GM12878 (cell line): ENCODE data around the gene ZNF397. TPM values are rescaled to one million over a fixed set of nuclear protein-coding genes. Genes with fewer than 3 reads are reported as not detected.

Source experiments
- ATAC-seq: fragments of 200-7000 bp; cut with Tn5 transposase; 3 replicates; pipeline ENCODE4 v1.9.1; 2020; ENCODE audit warnings: mild to moderate bottlenecking, moderate library complexity
- BruUV-seq: library from RNA; stranded (reverse); fragments of 400-500 nt; replicated peaks from 2 replicates; lab custom pipeline; 2021; lab: Mats Ljungman, UMichigan
- CTCF ChIA-PET: fragments of 300-600 bp; sonication (Branson Sonifier 250); formaldehyde crosslinking; extraction: SDS; loops from one replicate; lab custom pipeline; 2021; ENCODE audit warnings: inconsistent platforms; lab: Yijun Ruan, JAX
- POLR2A ChIA-PET: fragments of 350-600 bp; formaldehyde crosslinking; extraction: SDS; loops from one replicate; lab custom pipeline; 2021; ENCODE audit warnings: inconsistent platforms; lab: Charles Lee
- RAD21 ChIA-PET: fragments of 300-600 bp; sonication (Branson Sonifier 250); formaldehyde crosslinking; loops from one replicate; lab custom pipeline; 2023; ENCODE audit warnings: antibody characterized with exemption; ENCODE audit not compliant: unreplicated experiment; lab: Charles Lee
- SMC1A ChIA-PET: fragments of 300-600 bp; sonication (Branson Sonifier 250); formaldehyde crosslinking; loops from one replicate; lab custom pipeline; 2023; ENCODE audit not compliant: unreplicated experiment, uncharacterized antibody; lab: Charles Lee
- DNase-seq: peaks from one replicate; pipeline ENCODE4 v3.0.0-alpha.2; 2011; ENCODE audit warnings: low read depth, low spot score
- FAIRE-seq: peaks from 3 replicates; lab custom pipeline; 2011; peaks lifted over from hg19 to GRCh38; lab: Jason Lieb, UNC
- H2AFZ ChIP-seq: 2 replicates; pipeline ENCODE4 v1.6.0; 2011; ENCODE audit warnings: low read depth, low read length, control low read depth; ENCODE audit not compliant: control insufficient read depth
- H3K27ac ChIP-seq: 2 replicates; pipeline ENCODE4 v1.5.1; 2011; ENCODE audit warnings: control low read depth; ENCODE audit not compliant: control insufficient read depth, insufficient read depth
- H3K27me3 ChIP-seq, 2 experiments: replicated peaks in 1 of 2; 2 replicates each; pipeline versions ENCODE4 v1.6.0 to v1.6.1; 2011; ENCODE audit warnings: low read length in 1 of 2; ENCODE audit not compliant: control insufficient read depth in 2 of 2, insufficient read depth in 2 of 2
- H3K36me3 ChIP-seq, 2 experiments: 2 replicates each; pipeline ENCODE4 v1.5.1; 2011; ENCODE audit warnings: low read length in 1 of 2; ENCODE audit not compliant: control insufficient read depth in 2 of 2, insufficient read depth in 2 of 2
- H3K4me1 ChIP-seq: 2 replicates; pipeline ENCODE4 v1.6.1; 2011; ENCODE audit warnings: mild to moderate bottlenecking, low read length, moderate library complexity, mixed read lengths; ENCODE audit not compliant: control insufficient read depth, insufficient read depth
- H3K4me2 ChIP-seq: 2 replicates; pipeline ENCODE4 v1.6.0; 2011; ENCODE audit warnings: control low read depth; ENCODE audit not compliant: control insufficient read depth, insufficient read depth
- H3K4me3 ChIP-seq: fragments of 200-600 bp; sonication (generic); 2 replicates; pipeline ENCODE4 v1.5.1; 2016
- H3K79me2 ChIP-seq: 2 replicates; pipeline ENCODE4 v1.6.0; 2011; ENCODE audit warnings: low read length; ENCODE audit not compliant: control insufficient read depth, insufficient read depth
- H3K9ac ChIP-seq: 2 replicates; pipeline ENCODE4 v1.8.0; 2011; ENCODE audit warnings: low read length, control low read depth, mixed read lengths; ENCODE audit not compliant: control insufficient read depth, insufficient read depth
- H3K9me3 ChIP-seq: replicated peaks from 3 replicates; pipeline ENCODE4 v1.5.1; 2011; ENCODE audit warnings: mild to moderate bottlenecking, low read length; ENCODE audit not compliant: control insufficient read depth, insufficient read depth
- H4K20me1 ChIP-seq: 2 replicates; pipeline ENCODE4 v1.6.0; 2011; ENCODE audit not compliant: control insufficient read depth, insufficient read depth
- ATF3 ChIP-seq: IDR thresholded peaks from 2 replicates; pipeline ENCODE4 v1.6.1; 2011; ENCODE audit warnings: low read depth, mild to moderate bottlenecking, low read length, moderate library complexity, borderline replicate concordance; ENCODE audit errors: extremely low read depth
- BMI1 ChIP-seq: fragments of 450-650 bp; IDR thresholded peaks from 2 replicates; pipeline ENCODE4 v1.6.1; 2016; ENCODE audit warnings: mild to moderate bottlenecking, moderate library complexity, borderline replicate concordance
- CHD2 ChIP-seq: IDR thresholded peaks from 2 replicates; pipeline ENCODE4 v1.6.1; 2011; ENCODE audit warnings: low read depth, low read length, improper control_type of control experiment, borderline replicate concordance
- EP300 ChIP-seq, 2 experiments: fragments of 150-350 bp in 1 of 2; IDR thresholded peaks; 2 replicates each; pipeline ENCODE4 v1.6.1; 2011 to 2012; ENCODE audit warnings: low read depth in 2 of 2, low read length in 2 of 2, borderline replicate concordance in 1 of 2, improper control_type of control experiment in 1 of 2, inconsistent platforms in 1 of 2; ENCODE audit not compliant: control insufficient read depth in 1 of 2
- ETV6 ChIP-seq, 2 experiments: fragments of 450-650 bp in 1 of 2; IDR thresholded peaks in 1 of 2; conservative IDR thresholded peaks in 1 of 2; 2 replicates each; pipeline ENCODE4 v1.6.1; 2014; ENCODE audit warnings: antibody characterized with exemption in 1 of 2, borderline replicate concordance in 1 of 2, low read depth in 1 of 2, mild to moderate bottlenecking in 1 of 2, moderate library complexity in 1 of 2
- IKZF2 ChIP-seq, 2 experiments: fragments of 450-650 bp; IDR thresholded peaks; 2 replicates each; pipeline ENCODE4 v1.6.1; 2017; ENCODE audit warnings: mild to moderate bottlenecking in 2 of 2, moderate library complexity in 2 of 2
- IRF4 ChIP-seq: IDR thresholded peaks from 2 replicates; pipeline ENCODE4 v1.6.1; 2011; ENCODE audit warnings: low read depth, low read length
- JUND ChIP-seq: IDR thresholded peaks from 2 replicates; pipeline ENCODE4 v1.6.1; 2012; ENCODE audit warnings: low read depth, mild to moderate bottlenecking, low read length, improper control_type of control experiment, moderate library complexity
- MEF2B ChIP-seq: fragments of 450-650 bp; IDR thresholded peaks from 2 replicates; pipeline ENCODE4 v1.6.1; 2018; ENCODE audit warnings: mild to moderate bottlenecking, moderate library complexity; ENCODE audit not compliant: partially characterized antibody, poor library complexity, severe bottlenecking
- NRF1 ChIP-seq: conservative IDR thresholded peaks from 2 replicates; pipeline ENCODE4 v1.6.1; 2011; ENCODE audit warnings: mild to moderate bottlenecking, low read depth, low read length, improper control_type of control experiment
- PML ChIP-seq: IDR thresholded peaks from 2 replicates; pipeline ENCODE4 v1.6.1; 2012; ENCODE audit warnings: low read length, inconsistent platforms
- YY1 ChIP-seq: IDR thresholded peaks from 2 replicates; pipeline ENCODE4 v1.6.1; 2011; ENCODE audit warnings: low read depth, mild to moderate bottlenecking, low read length
- ZBTB33 ChIP-seq: fragments of 450-650 bp; IDR thresholded peaks from 2 replicates; pipeline ENCODE4 v1.6.1; 2017; ENCODE audit warnings: mild to moderate bottlenecking
- ZNF384 ChIP-seq: IDR thresholded peaks from 2 replicates; pipeline ENCODE4 v1.6.1; 2012; ENCODE audit warnings: low read depth, mild to moderate bottlenecking, low read length, improper control_type of control experiment, borderline replicate concordance
- WGBS: methylation state at CpG from one replicate; pipeline ENCODE4 v1.1.6; 2016; ENCODE audit warnings: low lambda C conversion rate; ENCODE audit not compliant: insufficient replicate concordance, insufficient coverage; ENCODE audit errors: missing lambda C conversion rate; 5-methylcytosine and 5-hydroxymethylcytosine counted together
- in situ Hi-C: fragments of 300-500 bp; cut with MboI; formaldehyde crosslinking; loops from 9 replicates; pipeline ENCODE4 v1.14.3; 2018; ENCODE audit warnings: mixed read lengths
- intact Hi-C: fragments of 100-400 bp; cut with micrococcal nuclease; formaldehyde crosslinking; loops from one replicate; pipeline ENCODE4 v1.14.2; 2022; ENCODE audit not compliant: unreplicated experiment
- polyA plus RNA-seq, 11 experiments: library from polyadenylated mRNA; depleted of rRNA in 4 of 11; unstranded in 6 of 11; stranded (reverse) in 5 of 11; fragments of >200 nt; fragmentation: Nextera tagmentation in 4 of 11; fragmentation: Illumina TruSeq in 1 of 11; extraction: Ambion mirVana in 4 of 11; extraction: Trizol in 1 of 11; gene quantifications; 1 replicate in 1 of 11; 2 replicates in 10 of 11; pipeline versions ENCODE4 v1.2.1 to v1.2.3, GENCODE V29; 2011 to 2016; ENCODE audit warnings: inconsistent platforms in 2 of 11, missing spikeins in 2 of 11, low read depth in 1 of 11
- total RNA-seq, 4 experiments: library from RNA; depleted of rRNA in 3 of 4; stranded (reverse); fragments of >200 nt in 3 of 4; fragmentation: Illumina TruSeq in 1 of 4; extraction: Trizol in 1 of 4; gene quantifications; 2 replicates each; pipeline versions ENCODE4 v1.2.1 to v1.2.3, GENCODE V29; 2013 to 2021

The ZNF397 gene
- total and polyA plus RNA-seq, 10 of the 15 experiments (the other 5 are each of a cell fraction or from before 2014, with no cell fraction given): 5.2 to 13.3 (median 10.8) TPM

GRCh38 chr18:35277633-35278032, 36.8 kb downstream of the ZNF397 start:
- no peak overlapping the region for H3K9ac ChIP-seq
- no peak overlapping the region for H3K4me2 ChIP-seq
- DNase-seq (no peak), FAIRE-seq (no peak), ATAC-seq (no peak)
- no TSS peak for BruUV-seq
- in situ Hi-C loops (no loop called here), intact Hi-C loops (no loop called here)
- no peak for TF ChIP-seq IKZF2 (IDR thresholded peaks at IDR 0.05)
- TF ChIP-seq EP300 (IDR thresholded peaks at IDR 0.05; ENCODE audit: borderline replicate concordance in 1 of 2, control insufficient read depth in 1 of 2, low read depth in 2 of 2, low read length in 2 of 2): no peak
- TF ChIP-seq IRF4: no peak
- TF ChIP-seq ATF3: no peak
- TF ChIP-seq NRF1: no peak
- H3K9me3 ChIP-seq: peaks cover 2% of the 10 kb centered on the region; the same call in 1 of the 3 replicates
- no peaks in the 10 kb centered on the region for H3K36me3 ChIP-seq
- no peaks in the 10 kb centered on the region for H3K27me3 ChIP-seq
- no peaks in the 10 kb centered on the region for H3K4me1 ChIP-seq
- no peak overlapping the region for H3K27ac ChIP-seq
- ChIA-PET POLR2A (no interaction called here), RAD21 (no interaction called here), SMC1A (interaction anchor here (2.0 kb wide), 1 partner anchor 11 kb away, joined by 6 read pairs; no protein-coding TSS in a partner anchor), CTCF (no interaction called here)
- no peak overlapping the region for H3K4me3 ChIP-seq
- no peaks in the 10 kb centered on the region for H3K79me2 ChIP-seq
- no peak overlapping the region for H2AFZ ChIP-seq
- no peaks in the 10 kb centered on the region for H4K20me1 ChIP-seq

- Histone ChIP-seq H3K27ac (no peak overlapping the region), H3K9me3 (peaks cover 2% of the 10 kb centered on the region; the same call in 1 of the 3 replicates), H3K9ac (no peak overlapping the region), H3K4me2 (no peak overlapping the region), H4K20me1 (no peaks in the 10 kb centered on the region), H2AFZ (no peak overlapping the region), H3K79me2 (no peaks in the 10 kb centered on the region), H3K27me3 (no peaks in the 10 kb centered on the region), H3K36me3 (no peaks in the 10 kb centered on the region), H3K4me1 (no peaks in the 10 kb centered on the region), H3K4me3 (no peak overlapping the region)
- WGBS: 0% methylated on average over 1 of the region's 1 CpG
- DNase-seq (no peak), FAIRE-seq (no peak), ATAC-seq (no peak)
- SMC1A ChIA-PET: interaction anchor here (2.0 kb wide), 1 partner anchor 11 kb away, joined by 6 read pairs; no protein-coding TSS in a partner anchor
- CTCF ChIA-PET: no interaction called here
- BruUV-seq: no TSS peak
- TF ChIP-seq JUND (no peak), YY1 (no peak), ZNF384 (no peak), BMI1 (no peak), ZBTB33 (no peak), PML (no peak), ETV6 (conservative IDR thresholded peaks at IDR 0.05 in 1 of 2, IDR thresholded peaks at IDR 0.05 in 1 of 2; ENCODE audit: borderline replicate concordance in 1 of 2, low read depth in 1 of 2) (no peak), MEF2B (no peak), CHD2 (no peak)
- in situ Hi-C loops (no loop called here), intact Hi-C loops (no loop called here)
- RAD21 ChIA-PET: no interaction called here
- POLR2A ChIA-PET: no interaction called here
Observed at GRCh38 chr18:35278085-35278484, 37.3 kb downstream of the ZNF397 start.
